ENCODE measurements around the gene ANKS3. TPM values are rescaled to one million over a fixed set of nuclear protein-coding genes. Genes with fewer than 3 reads are reported as not detected.
A peak's percentile ranks its signal among the peaks of the same experiment; 100 is the strongest.

The ANKS3 gene
- total RNA-seq, 1 experiment from 2014 or later = 25.5 TPM

GRCh38 chr16:4667203-4667963 is 66.7 kb downstream of the ANKS3 start (continued):
- no peak for TF ChIP-seq REST (IDR thresholded peaks at IDR 0.05; ENCODE audit: low read depth)

GRCh38 chr16:4666537-4667202 is 67.4 kb downstream of the ANKS3 start:
- H3K9ac ChIP-seq (ENCODE audit: low read length) = no peak overlapping the region
- TF ChIP-seq JUND (IDR thresholded peaks at IDR 0.05) = no peak
- TF ChIP-seq FOSL1 (IDR thresholded peaks at IDR 0.05; ENCODE audit: low read depth) = no peak
- TF ChIP-seq RAD21 (IDR thresholded peaks at IDR 0.05; ENCODE audit: low read depth) = no peak
- no peak for TF ChIP-seq POLR2A (IDR thresholded peaks at IDR 0.05; ENCODE audit: borderline replicate concordance, extremely low read depth, insufficient read depth, insufficient read length)
- TF ChIP-seq CEBPB (IDR thresholded peaks at IDR 0.05; ENCODE audit: low read depth) = no peak
- TF ChIP-seq POLR2AphosphoS5 (IDR thresholded peaks at IDR 0.05; ENCODE audit: low read depth, low read length) = no peak
- no peak for TF ChIP-seq TCF7L2 (IDR thresholded peaks at IDR 0.05; ENCODE audit: borderline replicate concordance, extremely low read depth, insufficient read depth, insufficient read length)
- TF ChIP-seq ZNF274 (IDR thresholded peaks at IDR 0.05; ENCODE audit: low read depth, low read length) = no peak
- TF ChIP-seq EZH2phosphoT487 (IDR thresholded peaks at IDR 0.05; ENCODE audit: borderline replicate concordance) = no peak
- no peak for TF ChIP-seq SP1 (IDR thresholded peaks at IDR 0.05; ENCODE audit: low read depth)
- TF ChIP-seq CBX3 (IDR thresholded peaks at IDR 0.05; ENCODE audit: low read depth) = no peak
- no peak for TF ChIP-seq YY1 (IDR thresholded peaks at IDR 0.05; ENCODE audit: extremely low read depth, insufficient replicate concordance, low read depth, low read length)
- H3K4me2 ChIP-seq (ENCODE audit: low read length) = no peak overlapping the region
- peaks cover 15 to 23% of the 10 kb centered on the region in 2 experiments for H3K36me3 ChIP-seq (ENCODE audit: control insufficient read depth in 1 of 2, insufficient read depth in 2 of 2, low read length in 2 of 2)
- no peak overlapping the region for H2AFZ ChIP-seq (ENCODE audit: low read depth, low read length, poor library complexity, severe bottlenecking)
- DNase-seq (ENCODE audit: low read depth, low spot score) (no peak), ATAC-seq (0 out of 2 replicates have a peak, but pooled peaks have one; percentile 23)
- CTCF ChIA-PET = no interaction called here
- BruUV-seq (replicated peaks) = no TSS peak
- H3K27me3 ChIP-seq (ENCODE audit: insufficient read depth, low read length) = no peaks in the 10 kb centered on the region
- H3K4me1 ChIP-seq (ENCODE audit: control insufficient read depth in 1 of 2, insufficient read depth in 2 of 2, low read length in 2 of 2) = 0 out of 4 replicates have a peak, but pooled peaks cover 0 to 10% of the 10 kb centered on the region in 2 experiments
- no peaks in the 10 kb centered on the region for H3K9me2 ChIP-seq (ENCODE audit: insufficient read depth)
- no peaks in the 10 kb centered on the region for H3K79me2 ChIP-seq (ENCODE audit: insufficient read depth, low read length)
- POLR2A ChIA-PET = no interaction called here
- no peak overlapping the region for H3K4me3 ChIP-seq (replicated peaks in 1 of 2; ENCODE audit: low read depth in 1 of 2, low read length in 2 of 2)
- intact Hi-C loops (cut with micrococcal nuclease) = no loop called here
- no peaks in the 10 kb centered on the region for H3K9me3 ChIP-seq (ENCODE audit: control insufficient read depth in 1 of 2, insufficient read depth in 1 of 2, low read depth in 1 of 2, low read length in 2 of 2)
- H3K27ac ChIP-seq (ENCODE audit: low read depth, low read length) = no peak overlapping the region
- no peaks in the 10 kb centered on the region for H4K20me1 ChIP-seq (ENCODE audit: insufficient read depth)
- RAD21 ChIA-PET (ENCODE audit: low non-redundant PET in 1 of 2, low total read pairs in 2 of 2, uncharacterized antibody in 2 of 2, unreplicated experiment in 2 of 2) = no interaction called here
